HG03439 (cell line): ENCODE data around the gene ZNRF2.
"Not testable (repeated sequence)": the region's sequence is repeated elsewhere in the genome, so short reads cannot be mapped to it uniquely, and the experiment has no call there.

Experiments
- ATAC-seq: cut with Tn5 transposase; IDR thresholded peaks from one replicate; pipeline ENCODE4 v1.9.1; 2021; ENCODE audit warnings: mild to moderate bottlenecking, moderate library complexity; ENCODE audit not compliant: unreplicated experiment

ZNRF2 gene

GRCh38 chr7:30286749-30287148 is 2.4 kb downstream of the ZNRF2 start:
- no peak for ATAC-seq

- not testable (repeated sequence) for ATAC-seq
Observed at GRCh38 chr7:30287625-30288024, 3.2 kb downstream of the ZNRF2 start.

- not testable (repeated sequence) for ATAC-seq
Observed at GRCh38 chr7:30289634-30290033, 5.2 kb downstream of the ZNRF2 start.

DNA sequence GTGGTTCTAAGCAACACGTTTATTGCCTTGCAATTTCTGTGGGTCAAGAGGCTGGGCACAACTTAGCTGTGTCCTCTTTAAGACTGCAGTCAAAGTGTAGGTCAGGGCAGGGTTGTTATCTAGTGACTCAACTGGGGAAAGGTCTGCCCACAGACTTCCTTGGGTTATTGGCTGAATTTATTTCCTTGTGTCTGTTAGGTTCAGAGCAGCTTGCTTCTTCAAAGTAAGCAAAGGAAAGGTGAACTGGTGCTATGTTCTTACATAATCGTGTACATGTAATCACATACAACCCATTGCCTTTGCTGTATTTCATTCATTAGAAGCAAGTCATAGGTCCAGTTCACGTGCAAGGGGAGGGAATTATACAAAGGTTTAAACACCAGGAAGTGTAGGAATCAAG is 5.9 kb downstream of the ZNRF2 start:
- not testable (repeated sequence) for ATAC-seq

DNA sequence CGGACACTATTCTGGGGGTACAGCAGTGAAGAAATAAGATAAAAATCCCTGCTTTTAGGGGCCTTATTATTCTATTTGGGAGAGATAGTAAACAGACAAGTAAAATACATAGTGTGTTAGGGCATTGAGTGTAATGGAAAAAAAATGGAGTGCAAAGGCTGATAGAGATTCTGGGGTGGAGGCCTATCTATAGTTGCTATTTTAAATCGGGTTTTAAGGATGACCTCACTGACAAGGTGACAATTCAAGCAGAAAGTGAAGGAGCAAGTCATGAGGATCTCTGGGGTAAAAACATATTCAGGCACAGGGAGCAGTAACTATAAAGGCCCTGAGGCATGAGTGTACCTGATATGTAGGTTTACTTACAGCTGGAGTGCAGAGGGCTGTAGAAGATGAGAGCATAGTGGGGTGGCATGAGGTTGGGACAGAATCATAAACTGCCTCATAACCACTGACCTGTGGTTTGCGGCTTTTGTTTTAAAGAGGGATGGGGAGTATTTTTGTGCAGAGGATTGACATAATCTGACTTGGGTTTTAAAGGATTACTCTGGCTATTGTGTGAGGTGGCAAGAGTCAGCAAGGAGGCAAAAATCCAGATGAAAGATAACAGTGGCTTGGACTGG is 8.1 kb downstream of the ZNRF2 start:
- not testable (repeated sequence) for ATAC-seq

GRCh38 chr7:30296304-30296703 is 11.9 kb downstream of the ZNRF2 start:
- ATAC-seq = not testable (repeated sequence)

- ATAC-seq = not testable (repeated sequence)
Observed at GRCh38 chr7:30297499-30297898, 13.1 kb downstream of the ZNRF2 start.

DNA sequence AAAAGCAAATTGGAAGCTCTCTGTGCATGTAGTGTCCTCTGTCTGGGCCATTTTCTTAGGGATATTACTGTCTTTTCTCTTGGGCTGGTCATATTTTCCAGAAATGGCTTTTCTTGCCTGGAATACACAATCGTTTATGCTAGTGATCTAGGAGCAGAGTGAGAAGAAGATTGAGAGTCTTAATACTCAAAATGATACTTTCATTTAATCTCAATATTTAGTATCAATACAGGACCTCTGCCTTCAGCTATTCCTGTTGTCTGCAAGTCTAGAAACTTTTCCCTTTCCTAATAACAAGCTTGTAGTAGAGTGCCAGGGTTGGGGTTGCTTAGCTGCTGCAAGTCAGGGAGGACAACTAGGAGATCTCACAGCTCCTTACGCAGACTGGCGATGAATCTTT is 14.0 kb downstream of the ZNRF2 start:
- not testable (repeated sequence) for ATAC-seq

- no peak for ATAC-seq
Observed at GRCh38 chr7:30301751-30302150, 17.4 kb downstream of the ZNRF2 start.

DNA sequence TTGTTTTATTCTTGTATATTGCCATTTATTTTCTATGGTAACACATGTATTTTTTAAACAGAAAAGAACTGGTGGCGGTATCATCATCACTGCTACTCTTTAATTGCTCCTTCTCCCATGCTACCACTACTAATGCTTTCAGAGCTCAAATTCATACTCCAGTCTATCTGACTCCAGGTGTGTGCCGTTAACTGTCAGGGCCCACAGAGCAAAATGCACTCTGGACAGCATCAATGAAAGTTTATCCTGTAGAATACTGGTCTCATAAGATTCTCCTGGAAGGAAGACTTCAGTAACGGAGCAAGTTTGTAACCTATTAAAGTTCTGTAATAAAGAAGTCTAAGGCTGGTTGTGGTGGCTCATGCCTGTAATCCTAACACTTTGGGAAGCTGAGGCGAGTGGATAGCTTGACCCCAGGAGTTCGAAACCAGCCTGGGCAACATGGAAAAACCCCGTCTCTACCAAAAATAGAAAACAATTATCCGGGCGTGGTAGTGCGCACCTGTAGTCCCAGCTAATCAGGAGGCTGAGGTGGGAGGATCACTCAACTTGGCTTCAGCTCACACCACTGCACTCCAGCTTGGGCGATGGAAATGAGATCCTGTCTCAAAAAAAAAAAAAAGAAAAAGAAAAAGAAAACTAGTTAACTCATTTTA is 18.4 kb downstream of the ZNRF2 start:
- no peak for ATAC-seq

- ATAC-seq = no peak
Observed at GRCh38 chr7:30303312-30304039, 19.1 kb downstream of the ZNRF2 start.

DNA sequence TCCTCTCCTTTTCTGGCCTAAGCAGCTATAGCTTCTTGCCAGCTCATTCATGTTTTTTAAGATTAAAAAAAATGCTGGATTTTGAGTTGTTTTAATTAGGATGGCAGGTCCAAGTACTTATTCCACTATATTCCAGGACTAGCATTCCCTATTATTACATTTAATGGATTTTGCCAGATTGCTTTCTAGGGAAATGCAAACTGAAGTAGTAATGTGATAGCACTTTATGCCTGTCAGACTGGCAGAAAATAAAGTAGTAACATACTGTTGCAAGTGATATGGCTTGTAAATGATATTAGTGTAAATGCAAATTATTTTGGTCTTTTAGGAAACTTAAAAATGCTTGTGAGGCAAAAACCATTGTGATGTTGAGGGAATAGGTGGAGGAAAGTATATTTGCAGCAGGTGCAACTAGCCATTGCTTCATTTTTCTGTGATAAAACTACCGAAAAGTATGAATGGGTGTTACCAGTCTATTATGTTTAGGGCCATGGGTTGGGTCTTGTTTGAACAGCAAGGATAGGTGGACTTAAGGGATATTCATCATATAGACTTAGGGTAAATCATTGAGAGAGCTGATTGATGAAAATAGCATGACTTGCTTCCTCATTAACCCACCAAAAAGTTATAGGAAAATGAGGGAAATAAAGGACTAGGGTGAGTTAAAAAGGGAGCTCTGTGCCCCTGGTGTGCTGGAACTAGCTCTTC is 19.9 kb downstream of the ZNRF2 start:
- no peak for ATAC-seq

DNA sequence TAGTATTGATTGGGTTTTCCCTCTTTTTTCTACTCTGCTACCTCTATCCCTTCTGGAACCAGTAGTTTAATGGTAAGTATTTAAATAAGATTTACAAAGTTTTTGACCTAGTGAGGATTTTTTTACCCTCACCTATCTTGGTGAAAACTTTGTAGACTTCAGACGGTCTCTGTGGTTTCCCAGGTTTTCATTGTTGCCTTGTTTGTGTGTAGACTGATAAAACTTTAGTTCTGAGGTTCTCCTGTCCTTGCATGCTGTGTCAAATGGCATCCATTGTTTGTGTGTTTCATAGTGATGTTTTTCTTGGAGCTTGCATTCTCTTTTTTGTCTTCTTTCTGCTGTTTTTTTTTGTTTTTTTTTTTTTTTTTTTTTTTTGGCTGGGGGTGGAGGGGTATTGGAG is 22.6 kb downstream of the ZNRF2 start:
- no peak for ATAC-seq

GRCh38 chr7:30308389-30308788 is 24.0 kb downstream of the ZNRF2 start:
- no peak for ATAC-seq

- ATAC-seq = no peak
Observed at GRCh38 chr7:30309302-30309701, 24.9 kb downstream of the ZNRF2 start.

- no peak for ATAC-seq
Observed at GRCh38 chr7:30309842-30310435, 25.5 kb downstream of the ZNRF2 start.

GRCh38 chr7:30310674-30311362 is 26.4 kb downstream of the ZNRF2 start:
- ATAC-seq = no peak

- no peak for ATAC-seq
Observed at GRCh38 chr7:30312178-30312577, 27.8 kb downstream of the ZNRF2 start.

DNA sequence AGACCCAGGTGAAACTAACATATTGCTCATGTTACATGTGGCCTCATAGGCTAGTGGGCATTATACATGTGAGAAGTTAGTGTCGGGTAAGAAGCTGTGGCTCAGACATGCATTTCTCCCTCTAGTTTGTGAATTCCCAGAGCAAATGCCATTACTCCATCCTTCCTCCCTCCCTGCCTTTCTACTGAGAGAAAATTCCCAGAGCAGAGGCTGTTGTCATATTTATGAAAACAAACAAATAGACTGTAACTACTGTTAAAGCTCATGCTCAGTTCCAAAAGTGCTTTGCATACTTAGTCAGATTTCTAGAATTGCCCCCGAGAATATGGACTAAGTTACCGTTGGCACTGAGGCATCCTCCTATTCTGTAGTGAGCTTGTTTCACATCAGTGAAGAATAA is 29.0 kb downstream of the ZNRF2 start:
- no peak for ATAC-seq

GRCh38 chr7:30313793-30314192 is 29.4 kb downstream of the ZNRF2 start:
- no peak for ATAC-seq
